Lower lobe of right lung (tissue), 2 donors: ENCODE results near the gene NCAPG2. TPM values are rescaled to one million over a fixed set of nuclear protein-coding genes. Genes with fewer than 3 reads are reported as not detected.

Experiments used
- ATAC-seq, 2 donors: fragments of 200-7000 bp; cut with Tn5 transposase; one replicate each; pipeline ENCODE4 v1.9.1; 2020 to 2022; ENCODE audit warnings: mild to moderate bottlenecking in 2 of 2, moderate library complexity in 2 of 2
- DNase-seq: peaks from one replicate; pipeline ENCODE4 v3.0.0-alpha.2; 2020
- H3K27ac ChIP-seq: fragments of 200-600 bp; one replicate; pipeline ENCODE4 v1.8.0; 2022
- H3K27me3 ChIP-seq: fragments of 200-600 bp; one replicate; pipeline ENCODE4 v1.8.0; 2022; ENCODE audit warnings: low read depth
- H3K36me3 ChIP-seq: fragments of 200-600 bp; one replicate; pipeline ENCODE4 v1.8.0; 2022; ENCODE audit warnings: mild to moderate bottlenecking
- H3K4me1 ChIP-seq: fragments of 200-600 bp; one replicate; pipeline ENCODE4 v1.8.0; 2022
- H3K4me3 ChIP-seq: fragments of 200-600 bp; one replicate; pipeline ENCODE4 v1.8.0; 2022; ENCODE audit warnings: mild to moderate bottlenecking
- H3K9me3 ChIP-seq: fragments of 200-600 bp; one replicate; pipeline ENCODE4 v1.8.0; 2022
- intact Hi-C: fragments of 100-400 bp; cut with DNase I; formaldehyde crosslinking; loops from one replicate; pipeline ENCODE4 v1.11.0; 2022
- total RNA-seq: library from RNA; stranded (reverse); fragmentation: NEBNext Ultra II Directional; extraction: Animal tissue kit (Norgen Biotek cat#: 25700); gene quantifications from one replicate; pipeline ENCODE4 v1.2.1, GENCODE V29; 2021
- TF ChIP-seq, protein P1 (sequence below): fragments of 200-600 bp; IDR thresholded peaks from one replicate; pipeline ENCODE4 v1.8.0; 2022; ENCODE audit warnings: antibody characterized with exemption, mild to moderate bottlenecking
- donor health status: DM: no; HTN: yes; CAD: no; lungs with severe emphysema.

Gene NCAPG2
- total RNA-seq, 1 donor from 2014 or later = 10.0 TPM

DNA sequence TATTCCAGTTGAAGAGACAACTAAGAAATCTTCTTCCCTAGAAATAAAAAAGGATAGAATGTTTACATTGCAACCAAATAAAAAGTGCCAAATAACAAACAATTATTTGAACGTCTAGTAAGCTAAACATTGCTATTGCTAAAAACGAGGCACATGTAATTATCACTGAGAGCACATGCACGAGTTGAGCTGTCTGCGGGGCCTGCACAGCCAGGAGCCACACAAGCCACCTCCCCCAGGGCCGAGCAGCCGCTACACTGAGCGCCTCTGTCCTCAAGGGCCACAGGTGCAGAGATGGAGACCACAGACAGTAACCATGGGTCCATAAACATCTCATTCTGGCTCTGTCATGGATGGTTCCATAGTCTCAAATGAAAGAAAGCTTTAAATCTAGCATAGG lies 17.2 kb downstream of the NCAPG2 start:
- H3K4me3 ChIP-seq = no peak overlapping the region
- H3K27ac ChIP-seq = no peak overlapping the region
- H3K36me3 ChIP-seq = peaks cover 12% of the 10 kb centered on the region
- no peaks in the 10 kb centered on the region for H3K9me3 ChIP-seq
- H3K4me1 ChIP-seq = no peaks in the 10 kb centered on the region
- no peak for ATAC-seq
- no peak for DNase-seq
- no peaks in the 10 kb centered on the region for H3K27me3 ChIP-seq
- intact Hi-C loops = no loop called here
- TF ChIP-seq, protein P1, sequence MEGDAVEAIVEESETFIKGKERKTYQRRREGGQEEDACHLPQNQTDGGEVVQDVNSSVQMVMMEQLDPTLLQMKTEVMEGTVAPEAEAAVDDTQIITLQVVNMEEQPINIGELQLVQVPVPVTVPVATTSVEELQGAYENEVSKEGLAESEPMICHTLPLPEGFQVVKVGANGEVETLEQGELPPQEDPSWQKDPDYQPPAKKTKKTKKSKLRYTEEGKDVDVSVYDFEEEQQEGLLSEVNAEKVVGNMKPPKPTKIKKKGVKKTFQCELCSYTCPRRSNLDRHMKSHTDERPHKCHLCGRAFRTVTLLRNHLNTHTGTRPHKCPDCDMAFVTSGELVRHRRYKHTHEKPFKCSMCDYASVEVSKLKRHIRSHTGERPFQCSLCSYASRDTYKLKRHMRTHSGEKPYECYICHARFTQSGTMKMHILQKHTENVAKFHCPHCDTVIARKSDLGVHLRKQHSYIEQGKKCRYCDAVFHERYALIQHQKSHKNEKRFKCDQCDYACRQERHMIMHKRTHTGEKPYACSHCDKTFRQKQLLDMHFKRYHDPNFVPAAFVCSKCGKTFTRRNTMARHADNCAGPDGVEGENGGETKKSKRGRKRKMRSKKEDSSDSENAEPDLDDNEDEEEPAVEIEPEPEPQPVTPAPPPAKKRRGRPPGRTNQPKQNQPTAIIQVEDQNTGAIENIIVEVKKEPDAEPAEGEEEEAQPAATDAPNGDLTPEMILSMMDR = no peak

DNA sequence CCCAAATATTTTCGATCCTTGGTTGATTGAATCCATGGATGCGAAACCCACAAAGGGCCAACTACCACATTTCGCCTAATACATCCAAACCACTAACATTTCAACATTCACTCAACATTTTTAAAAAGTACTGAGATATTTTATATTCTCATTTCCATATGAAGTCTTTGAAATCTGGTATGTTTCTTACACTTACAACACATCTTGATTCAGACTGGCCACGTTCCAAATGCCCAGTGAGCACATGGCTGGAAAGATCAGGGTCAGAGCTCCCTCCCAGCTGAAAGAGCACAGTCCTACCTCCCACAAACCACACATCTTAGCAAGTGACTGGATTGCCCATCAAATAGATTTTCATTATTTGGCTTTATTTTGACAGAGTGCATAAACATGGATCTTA lies 18.9 kb downstream of the NCAPG2 start:
- intact Hi-C loops = no loop called here
- no peak overlapping the region for H3K4me3 ChIP-seq
- peaks cover 6% of the 10 kb centered on the region for H3K36me3 ChIP-seq
- H3K27ac ChIP-seq = no peak overlapping the region
- no peaks in the 10 kb centered on the region for H3K27me3 ChIP-seq
- no peak for DNase-seq
- H3K4me1 ChIP-seq = no peaks in the 10 kb centered on the region
- H3K9me3 ChIP-seq = no peaks in the 10 kb centered on the region
- no peak for ATAC-seq
- TF ChIP-seq, protein P1 = no peak

DNA sequence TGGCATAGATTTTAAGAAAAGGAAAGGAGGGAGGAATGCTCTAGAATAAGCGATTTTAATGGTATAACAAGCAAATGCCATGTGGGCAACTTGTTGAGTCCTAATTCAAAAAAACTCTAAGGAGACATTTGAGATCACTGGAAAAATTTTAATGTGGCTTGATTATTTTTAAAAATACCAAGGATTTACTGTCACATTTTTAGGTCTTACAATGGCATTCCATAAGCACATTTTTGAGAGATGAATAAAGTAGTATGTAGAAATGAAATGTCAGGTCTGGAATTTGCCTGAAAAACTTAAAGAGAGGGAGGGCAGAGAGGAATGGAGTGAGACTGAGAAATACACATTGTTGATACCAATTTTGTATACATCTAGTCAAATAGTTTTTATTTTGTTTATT lies 20.3 kb downstream of the NCAPG2 start:
- Histone ChIP-seq H3K27me3 (no peaks in the 10 kb centered on the region), H3K36me3 (peaks cover 9% of the 10 kb centered on the region), H3K4me3 (no peak overlapping the region), H3K4me1 (no peaks in the 10 kb centered on the region), H3K27ac (no peak overlapping the region), H3K9me3 (no peaks in the 10 kb centered on the region)
- DNase-seq (no peak), ATAC-seq (no peak)
- intact Hi-C loops = no loop called here
- TF ChIP-seq, protein P1 = no peak

DNA sequence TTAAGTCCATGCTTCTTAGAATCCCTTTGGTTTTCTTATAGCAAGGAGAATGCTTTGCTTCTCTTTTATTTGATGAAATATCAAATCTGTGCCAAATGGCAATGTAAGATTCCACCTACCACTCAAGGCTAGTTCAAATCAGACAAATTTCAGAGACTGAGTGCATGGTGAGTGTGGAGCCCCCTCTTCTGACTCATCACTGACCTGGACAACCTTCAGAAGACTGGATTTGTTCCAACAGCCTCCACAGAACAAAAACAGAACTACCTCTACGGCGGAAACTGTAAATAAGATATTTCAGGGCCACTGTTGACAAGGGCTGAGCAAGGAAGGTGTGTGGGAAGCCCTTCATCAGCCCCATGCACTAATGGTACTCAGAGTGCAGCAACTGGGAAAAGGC lies 21.1 kb downstream of the NCAPG2 start:
- TF ChIP-seq, protein P1 = no peak
- ATAC-seq (no peak), DNase-seq (no peak)
- Histone ChIP-seq H3K36me3 (peaks cover 17% of the 10 kb centered on the region), H3K27me3 (no peaks in the 10 kb centered on the region), H3K4me1 (no peaks in the 10 kb centered on the region), H3K4me3 (no peak overlapping the region), H3K27ac (no peak overlapping the region), H3K9me3 (no peaks in the 10 kb centered on the region)
- intact Hi-C loops = no loop called here

DNA sequence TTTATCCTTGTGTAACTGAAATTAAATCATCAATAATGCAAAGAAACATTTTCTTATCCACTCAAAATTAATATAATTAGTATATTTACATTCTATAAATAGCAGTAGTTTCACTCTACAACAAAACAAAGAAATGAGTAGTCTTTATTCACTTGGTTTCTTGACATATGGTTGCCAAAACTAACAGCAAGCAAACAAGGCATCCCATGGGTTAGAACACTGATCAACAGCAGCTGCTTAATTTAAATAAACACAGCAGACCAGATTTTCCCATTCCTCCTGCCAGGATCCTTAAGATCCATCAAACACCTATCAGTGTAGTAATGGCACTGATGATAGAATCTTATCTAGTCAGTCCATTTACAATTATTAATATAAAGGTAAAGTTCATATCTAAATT lies 22.1 kb downstream of the NCAPG2 start:
- TF ChIP-seq, protein P1 = no peak
- Histone ChIP-seq H3K4me1 (no peaks in the 10 kb centered on the region), H3K4me3 (no peak overlapping the region)

DNA sequence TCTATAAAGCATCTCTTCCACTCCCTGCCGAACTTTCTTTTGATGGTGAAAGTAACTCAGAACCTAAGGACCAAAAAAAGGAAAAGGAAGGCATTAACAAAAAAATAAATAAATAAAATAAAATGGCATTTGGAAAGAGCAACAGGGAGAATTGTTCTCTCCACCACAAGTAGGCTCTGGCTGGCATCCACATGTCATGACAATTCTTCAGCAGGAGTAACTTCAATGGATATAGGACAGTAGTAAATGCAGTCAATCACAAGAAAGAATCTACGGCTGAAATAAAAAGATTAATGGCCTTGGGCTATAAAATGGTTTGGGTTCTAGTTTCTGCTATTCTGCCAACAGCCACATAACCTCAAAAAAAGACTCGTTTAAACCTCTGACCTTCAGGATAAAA lies 23.9 kb downstream of the NCAPG2 start:
- H3K27me3 ChIP-seq = no peaks in the 10 kb centered on the region
- no peak for ATAC-seq
- no peaks in the 10 kb centered on the region for H3K9me3 ChIP-seq
- H3K4me1 ChIP-seq = no peaks in the 10 kb centered on the region
- no peak overlapping the region for H3K27ac ChIP-seq
- H3K4me3 ChIP-seq = no peak overlapping the region
- H3K36me3 ChIP-seq = peaks cover 17% of the 10 kb centered on the region
- TF ChIP-seq, protein P1 = no peak
- intact Hi-C loops = no loop called here
- DNase-seq = no peak

More for the DNA sequence above, 22.1 kb downstream of the NCAPG2 start:
- no peak for ATAC-seq
- H3K9me3 ChIP-seq = no peaks in the 10 kb centered on the region
- H3K27ac ChIP-seq = no peak overlapping the region
- H3K27me3 ChIP-seq = no peaks in the 10 kb centered on the region
- intact Hi-C loops = no loop called here
- no peak for DNase-seq
- peaks cover 17% of the 10 kb centered on the region for H3K36me3 ChIP-seq
